NCI-H1105 (cell line): Measurements from ENCODE around the gene NES.

Source experiments
- DNase-seq: peaks from one replicate; lab custom pipeline; 2025; lab: John Stamatoyannopoulos, UW

NES gene

GRCh38 chr1:156704930-156705320 lies 27.7 kb upstream of the NES start:
- DNase-seq = no peak

- DNase-seq = no peak
These were observed 27.0 kb upstream of the NES start for GRCh38 chr1:156704166-156704711.

GRCh38 chr1:156703741-156704140 lies 26.5 kb upstream of the NES start:
- DNase-seq = no peak

- no peak for DNase-seq
These were observed 26.1 kb upstream of the NES start for GRCh38 chr1:156703336-156703735.

- DNase-seq = no peak
These were observed 23.7 kb upstream of the NES start for GRCh38 chr1:156700736-156701531.

- no peak for DNase-seq
These were observed 21.8 kb upstream of the NES start for GRCh38 chr1:156698995-156699394.

GRCh38 chr1:156697481-156697880 lies 20.3 kb upstream of the NES start:
- no peak for DNase-seq

GRCh38 chr1:156696755-156697154 lies 19.5 kb upstream of the NES start:
- no peak for DNase-seq

GRCh38 chr1:156694690-156694962 lies 17.4 kb upstream of the NES start:
- no peak for DNase-seq

GRCh38 chr1:156693848-156694689 lies 16.9 kb upstream of the NES start:
- no peak for DNase-seq

- DNase-seq = peak; percentile 78
These were observed 16.0 kb upstream of the NES start for GRCh38 chr1:156692925-156693847.

GRCh38 chr1:156692441-156692924 lies 15.3 kb upstream of the NES start:
- DNase-seq = no peak

GRCh38 chr1:156691665-156692440 lies 14.6 kb upstream of the NES start:
- DNase-seq = no peak

- DNase-seq = no peak
These were observed 14.0 kb upstream of the NES start for GRCh38 chr1:156691191-156691590.

GRCh38 chr1:156690675-156691036 lies 13.4 kb upstream of the NES start:
- DNase-seq = no peak

GRCh38 chr1:156689953-156690674 lies 12.9 kb upstream of the NES start:
- DNase-seq = peak; percentile 60

GRCh38 chr1:156689035-156689952 lies 12.1 kb upstream of the NES start:
- peak; percentile 70 for DNase-seq

- no peak for DNase-seq
These were observed 7.1 kb upstream of the NES start for GRCh38 chr1:156684227-156684782.
